Left lobe of liver (tissue), 2 donors: Measurements from ENCODE around the gene RAPGEF1. TPM values are rescaled to one million over a fixed set of nuclear protein-coding genes. Genes with fewer than 3 reads are reported as not detected.
"Not testable (repeated sequence)": the region's sequence is repeated elsewhere in the genome, so short reads cannot be mapped to it uniquely, and the experiment has no call there.

Experiments
- ATAC-seq: fragments of 200-7000 bp; cut with Tn5 transposase; one replicate; pipeline ENCODE4 v1.9.1; 2020; ENCODE audit warnings: mild to moderate bottlenecking, moderate library complexity
- DNase-seq: peaks from one replicate; pipeline ENCODE4 v3.0.0-alpha.2; 2020; ENCODE audit warnings: low spot score
- total RNA-seq: library from RNA; stranded (reverse); gene quantifications from one replicate; pipeline ENCODE4 v1.2.1, GENCODE V29; 2021
- donor health status: DM: no; HTN: no; CAD: no; lungs with moderate emphysema.
- donor health status: DM: no; HTN: yes; CAD: no.

Gene RAPGEF1
- total RNA-seq, 1 donor from 2014 or later = 36.9 TPM

DNA sequence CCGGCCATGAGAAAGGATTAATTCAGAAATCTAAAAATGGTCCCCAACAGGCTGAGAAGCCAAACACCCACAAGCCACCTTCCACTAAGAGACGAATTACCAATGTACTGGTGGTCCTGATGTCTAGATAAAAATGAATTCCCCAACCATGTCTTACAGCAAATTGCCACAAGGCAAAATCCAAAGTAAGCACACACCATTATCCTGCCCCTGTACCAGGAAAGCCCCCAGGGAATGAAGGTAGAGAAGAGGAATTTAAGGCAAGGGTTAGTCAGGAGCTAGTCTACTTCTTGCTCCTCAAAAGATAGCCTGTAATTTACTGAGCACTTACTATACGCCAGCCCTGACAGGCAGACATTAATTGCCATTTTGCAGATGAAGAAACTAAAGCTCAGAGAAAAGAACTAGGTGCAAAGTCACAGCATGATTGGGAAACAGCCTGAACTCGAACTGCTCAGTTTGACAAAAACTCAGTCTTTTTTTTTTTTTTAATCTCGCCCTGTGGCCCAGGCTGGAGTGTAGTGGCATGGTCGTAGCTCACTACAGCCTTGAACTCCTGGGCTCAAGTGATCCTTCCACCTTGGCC lies 64.3 kb downstream of the RAPGEF1 start:
- ATAC-seq (peak; percentile 69), DNase-seq (no peak)

DNA sequence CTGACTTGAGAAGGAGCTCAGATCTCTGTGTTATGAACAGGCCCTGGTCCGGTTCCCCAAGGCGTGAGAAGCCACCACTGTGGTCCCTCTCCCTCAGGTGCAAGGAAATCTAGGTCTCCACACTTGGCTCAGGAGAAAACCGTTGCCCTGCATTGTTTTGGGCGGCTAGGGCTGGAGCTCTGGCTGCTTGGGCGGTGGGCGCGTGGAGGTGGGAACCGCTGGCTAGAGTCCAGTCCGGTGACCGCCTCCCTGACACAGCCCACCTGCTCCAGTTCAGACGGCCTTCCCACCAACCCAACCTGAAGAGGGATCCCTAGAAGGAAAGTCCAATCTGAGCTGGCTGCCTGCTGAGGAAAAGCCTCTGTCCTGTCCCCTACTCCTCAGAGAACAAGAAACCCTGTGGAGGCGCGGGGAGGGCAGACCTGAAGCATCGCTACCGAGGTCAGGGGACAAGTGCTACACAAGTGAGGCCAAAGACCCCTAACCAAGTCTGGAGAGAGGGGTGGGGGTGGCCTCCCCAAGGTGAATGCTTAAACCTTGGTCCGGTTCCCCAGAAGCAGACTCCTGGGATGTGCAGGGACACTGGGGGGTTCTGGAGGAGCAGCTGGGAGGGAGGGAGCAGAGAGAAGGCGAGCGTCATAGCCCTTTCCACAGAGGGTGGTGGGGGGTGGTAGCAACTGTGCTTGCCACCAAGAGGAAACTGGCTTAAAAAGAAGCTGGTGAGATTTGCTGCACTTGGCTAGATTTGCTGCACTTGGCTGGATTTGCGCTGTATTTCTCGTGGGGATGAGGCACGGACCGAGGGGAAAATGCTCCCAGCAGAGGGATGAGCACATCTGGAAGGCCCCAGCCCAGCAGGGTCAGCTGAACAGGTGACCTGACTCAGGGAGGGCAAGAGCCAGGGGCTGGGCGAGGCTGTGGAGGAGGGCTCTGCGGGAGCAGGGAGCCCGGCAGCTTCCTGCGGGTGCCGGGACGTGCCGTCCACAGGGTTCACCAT lies 65.2 kb downstream of the RAPGEF1 start:
- no peak for DNase-seq
- ATAC-seq = peak; percentile 10

DNA sequence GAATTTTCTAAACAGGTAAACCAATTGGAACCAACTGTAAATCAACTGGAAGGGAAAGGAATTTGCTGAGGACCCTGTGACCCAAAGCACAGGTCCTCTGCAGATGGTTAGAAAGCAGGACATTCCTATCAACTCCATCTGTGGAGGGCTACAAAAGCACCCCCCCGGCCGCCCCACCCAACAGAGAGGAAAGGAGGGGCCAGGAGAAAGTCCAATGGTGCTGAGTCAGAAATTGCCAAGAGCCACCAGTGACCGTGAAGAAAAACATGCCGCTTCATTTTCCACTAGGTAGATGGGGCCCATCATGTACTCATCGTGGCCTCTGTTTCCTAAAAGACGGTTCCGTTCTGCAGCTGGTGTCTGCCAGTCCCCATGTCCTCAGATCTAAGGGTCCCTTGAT lies 66.3 kb downstream of the RAPGEF1 start:
- DNase-seq = no peak
- ATAC-seq = no peak

DNA sequence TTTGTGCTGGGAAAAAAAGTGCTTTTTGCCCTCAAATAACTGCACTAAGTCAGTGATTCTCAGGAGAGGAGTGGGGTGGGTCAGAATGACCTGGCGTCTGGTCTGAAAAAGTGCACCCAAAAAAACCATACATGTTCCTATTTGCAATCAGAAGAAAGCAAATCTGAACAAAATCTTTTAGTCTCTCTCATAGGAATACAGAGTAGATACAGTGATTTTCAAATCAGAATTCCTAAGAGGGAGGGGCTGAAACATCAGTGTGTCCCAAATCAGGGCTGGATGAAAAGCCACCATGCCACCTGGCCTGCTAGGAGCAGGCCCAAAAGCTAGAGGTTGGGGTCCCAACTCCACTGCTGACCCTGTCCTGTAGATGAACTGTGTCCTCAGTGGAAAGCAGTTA lies 66.8 kb downstream of the RAPGEF1 start:
- DNase-seq (no peak), ATAC-seq (no peak)

DNA sequence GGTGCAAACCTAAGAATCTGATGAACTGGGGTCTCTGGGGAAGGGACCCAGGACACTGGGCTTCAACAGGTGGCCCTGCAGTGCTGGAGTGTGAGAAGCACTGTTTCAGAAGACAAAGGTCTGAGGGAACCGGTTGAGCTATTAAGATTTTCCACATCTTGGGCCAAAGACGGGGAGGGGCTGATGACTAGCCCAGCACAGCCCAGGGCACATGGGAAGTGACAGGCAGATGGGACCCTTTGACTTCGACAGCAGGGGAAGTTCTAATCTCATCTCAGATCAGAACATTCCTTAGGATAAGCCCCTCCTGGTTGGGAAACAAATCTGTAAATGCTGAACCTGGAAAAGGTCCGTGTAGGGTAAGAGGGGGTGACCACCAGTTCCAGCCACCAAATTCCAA lies 67.4 kb downstream of the RAPGEF1 start:
- ATAC-seq (no peak), DNase-seq (no peak)

DNA sequence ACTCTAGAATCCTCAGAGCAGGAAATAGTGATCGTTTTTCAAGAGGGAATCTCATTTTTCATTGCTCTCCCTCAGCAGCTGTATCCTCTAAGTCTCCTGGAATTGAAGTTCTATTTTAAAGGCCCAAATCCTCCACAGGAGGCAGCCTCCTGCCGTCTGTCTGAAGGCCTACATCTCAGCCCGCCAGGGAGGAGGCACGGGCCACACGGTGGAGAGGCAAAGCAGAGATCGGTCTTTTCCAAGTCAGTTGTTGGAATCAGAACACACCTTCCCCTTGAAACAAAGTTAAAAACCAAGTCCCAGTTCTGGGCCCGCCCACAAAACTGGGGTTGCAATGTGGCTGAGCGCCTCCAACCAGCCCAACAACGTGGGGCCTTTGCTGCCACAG lies 68.7 kb downstream of the RAPGEF1 start:
- no peak for DNase-seq

DNA sequence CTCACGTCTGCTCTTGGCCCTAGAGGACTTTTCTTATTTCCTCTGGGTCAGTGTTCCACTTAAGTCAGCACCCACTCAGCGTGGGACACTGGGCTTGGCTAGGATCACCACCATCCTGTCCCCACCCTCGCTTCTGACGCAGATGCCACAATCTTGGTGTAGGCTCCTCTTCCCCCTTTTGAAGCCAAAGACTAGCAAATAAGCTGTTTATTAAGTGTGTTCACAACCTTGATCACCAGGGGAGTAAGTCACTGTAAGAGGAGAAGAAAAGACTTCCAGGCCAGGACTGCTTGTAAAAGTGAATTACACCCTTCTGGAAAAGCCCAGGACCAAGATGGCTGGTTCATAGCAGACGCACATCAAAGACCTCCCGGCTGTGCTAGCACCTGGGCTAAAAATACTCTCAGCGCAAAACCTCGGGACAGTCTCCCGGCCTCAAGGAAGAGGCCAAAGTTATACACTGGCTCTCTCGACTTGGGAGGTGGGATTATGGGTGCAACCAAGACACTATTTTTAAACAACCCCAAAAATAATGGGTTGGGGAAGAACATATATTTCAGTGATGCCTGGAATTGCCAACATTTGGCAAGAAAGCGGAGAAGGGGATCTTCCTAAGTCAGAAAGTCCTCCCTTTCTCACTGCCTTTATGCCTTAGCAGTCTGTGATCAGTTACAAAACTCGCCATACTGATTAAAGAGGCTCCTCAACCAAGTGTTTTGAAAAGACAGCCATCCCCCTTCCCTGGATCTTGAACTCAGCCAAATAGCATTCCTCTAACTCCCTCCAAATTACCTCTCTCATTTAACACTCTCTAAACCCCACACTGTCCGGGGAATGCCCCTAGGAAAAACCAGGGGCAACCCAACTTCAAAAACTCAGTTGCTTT lies 69.4 kb downstream of the RAPGEF1 start:
- peak; percentile 57 for ATAC-seq
- DNase-seq = no peak

More for the DNA sequence above, 68.7 kb downstream of the RAPGEF1 start:
- ATAC-seq = no peak

DNA sequence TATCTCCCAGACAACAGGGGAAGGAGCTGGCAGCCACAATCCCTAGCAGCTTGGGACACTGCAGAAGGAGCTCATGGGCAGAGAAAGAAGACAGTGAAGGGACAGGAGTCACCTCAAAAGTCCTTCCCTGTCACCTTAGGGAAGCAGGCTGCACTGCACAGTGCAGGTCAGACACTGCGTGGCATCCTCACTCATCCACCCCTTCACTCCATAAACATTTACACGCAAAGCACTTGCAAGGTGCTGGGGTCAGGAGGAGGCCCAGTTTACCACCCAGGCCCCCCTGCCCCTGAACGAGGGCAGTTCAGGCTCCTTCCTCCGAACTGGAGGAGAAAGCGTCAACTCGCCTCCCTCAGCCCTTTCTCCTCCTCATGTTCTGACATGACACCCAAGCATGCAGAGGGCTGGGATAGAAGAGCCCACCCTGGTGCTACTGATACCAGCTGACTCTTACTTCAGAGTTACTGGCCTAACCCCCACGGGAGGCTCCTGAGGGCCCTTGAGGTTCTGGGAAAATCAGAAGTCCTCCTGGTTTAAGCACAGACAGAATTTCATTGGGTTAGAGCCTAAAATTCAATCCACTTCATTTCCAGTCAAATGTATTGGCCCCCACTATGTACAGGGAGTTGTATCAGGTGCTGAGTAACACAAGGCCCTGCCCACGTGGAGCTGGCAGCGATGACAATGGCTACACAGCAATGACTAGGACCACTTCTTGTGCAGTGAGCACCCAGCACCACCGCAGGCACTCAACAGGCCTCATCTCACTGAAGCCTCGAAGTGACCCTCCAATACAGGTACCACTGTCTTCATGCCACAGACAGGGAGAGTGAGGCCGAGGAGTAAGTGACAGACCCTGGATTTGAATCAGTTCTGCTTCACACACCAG lies 70.4 kb downstream of the RAPGEF1 start:
- no peak for DNase-seq

DNA sequence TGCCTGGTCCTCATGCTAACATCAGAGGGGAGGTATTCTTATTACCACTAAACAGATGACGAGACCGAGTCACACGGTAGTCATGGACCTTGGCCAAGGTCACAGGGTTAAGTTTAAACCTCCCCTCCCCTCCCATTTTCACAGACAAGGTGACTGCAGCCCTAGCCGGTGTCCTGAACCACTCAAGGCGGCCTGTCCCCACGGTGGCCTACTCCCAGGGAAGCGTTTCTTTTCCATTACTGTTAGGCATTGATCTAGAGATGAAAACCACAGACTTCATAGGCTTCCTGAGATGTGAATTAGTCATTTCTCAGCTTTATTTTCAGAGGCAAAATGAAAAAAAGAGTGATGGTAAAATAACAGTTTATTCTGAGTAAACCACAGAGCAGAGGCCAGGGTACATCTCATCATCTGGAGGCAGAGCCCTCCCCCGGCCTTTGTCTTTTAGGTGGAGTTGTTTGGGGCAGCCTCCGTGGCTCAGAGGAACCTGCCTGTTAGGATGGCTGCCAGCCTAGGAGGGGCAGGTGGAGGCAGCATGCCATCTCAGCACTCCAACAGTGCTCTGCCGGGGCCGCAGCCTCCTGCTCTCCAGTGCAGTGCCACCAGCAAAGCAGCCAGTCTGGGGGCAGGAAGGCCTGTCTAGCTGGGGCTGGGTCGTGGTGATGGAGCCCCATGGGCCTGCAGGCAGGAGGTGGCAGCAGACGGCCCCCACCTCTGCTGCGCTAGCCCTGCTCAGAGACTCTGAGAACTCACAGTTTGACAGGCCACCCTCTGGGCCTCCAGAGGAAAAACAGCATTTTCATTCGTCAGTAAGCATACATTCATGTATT lies 71.2 kb downstream of the RAPGEF1 start:
- DNase-seq = no peak
- ATAC-seq = peak; percentile 56

More for the DNA sequence above, 70.4 kb downstream of the RAPGEF1 start:
- peak; percentile 13 for ATAC-seq

DNA sequence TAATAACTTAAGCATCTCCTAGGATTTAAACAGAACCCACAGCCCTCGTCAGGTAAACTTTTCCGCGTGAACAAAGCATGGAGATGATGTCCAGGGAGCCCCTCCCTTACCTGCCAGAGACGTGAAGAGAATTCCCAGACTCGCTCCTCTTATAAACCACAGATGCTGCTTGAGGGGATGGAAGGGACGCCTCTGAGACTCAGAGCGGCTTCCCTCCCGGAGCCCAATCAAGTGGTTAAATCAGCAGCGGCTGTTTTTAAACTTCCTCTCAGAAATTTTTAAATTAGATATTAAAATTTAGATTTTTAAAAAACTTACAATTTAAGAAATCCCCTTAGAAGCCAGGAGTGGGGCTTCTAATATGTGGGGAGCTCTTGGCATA lies 71.8 kb downstream of the RAPGEF1 start:
- ATAC-seq (no peak), DNase-seq (no peak)

DNA sequence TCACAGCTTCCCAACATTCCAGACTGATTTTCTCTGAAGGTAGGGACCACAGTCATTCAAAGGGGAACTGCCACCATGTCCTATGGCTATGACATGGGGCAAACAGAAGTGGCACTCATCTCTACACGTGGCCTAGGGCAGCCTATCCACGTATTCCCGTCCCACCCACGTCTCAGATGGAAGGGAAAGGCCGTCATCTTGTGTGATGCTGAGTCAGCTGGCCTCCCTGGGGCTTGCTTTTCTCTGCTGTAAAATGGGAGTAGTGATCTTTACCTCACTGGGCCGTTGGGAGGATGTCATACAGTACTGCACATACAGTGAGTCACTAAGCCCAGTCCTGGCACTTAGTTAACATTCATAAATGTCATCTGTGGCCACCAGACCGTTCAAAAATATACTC lies 72.3 kb downstream of the RAPGEF1 start:
- DNase-seq (no peak), ATAC-seq (no peak)

DNA sequence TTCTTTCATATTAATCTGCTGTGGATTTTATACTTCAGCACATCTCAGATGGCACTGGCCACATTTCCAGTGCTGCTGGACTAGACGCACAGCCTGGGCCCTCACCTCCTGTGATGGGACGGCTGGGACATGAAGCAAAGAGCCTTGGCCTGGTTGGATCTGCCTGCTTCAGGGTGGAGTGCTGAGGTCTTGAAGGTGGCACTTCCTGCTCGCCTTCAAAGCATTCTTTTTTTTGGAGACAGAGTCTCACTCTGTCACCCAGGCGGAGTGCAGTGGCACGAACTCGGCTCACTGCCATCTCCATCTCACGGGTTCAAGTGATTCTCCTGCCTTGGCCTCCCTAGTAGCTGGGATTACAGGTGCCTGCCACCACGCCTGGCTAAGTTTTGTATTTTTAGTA lies 73.1 kb downstream of the RAPGEF1 start:
- ATAC-seq = no peak

DNA sequence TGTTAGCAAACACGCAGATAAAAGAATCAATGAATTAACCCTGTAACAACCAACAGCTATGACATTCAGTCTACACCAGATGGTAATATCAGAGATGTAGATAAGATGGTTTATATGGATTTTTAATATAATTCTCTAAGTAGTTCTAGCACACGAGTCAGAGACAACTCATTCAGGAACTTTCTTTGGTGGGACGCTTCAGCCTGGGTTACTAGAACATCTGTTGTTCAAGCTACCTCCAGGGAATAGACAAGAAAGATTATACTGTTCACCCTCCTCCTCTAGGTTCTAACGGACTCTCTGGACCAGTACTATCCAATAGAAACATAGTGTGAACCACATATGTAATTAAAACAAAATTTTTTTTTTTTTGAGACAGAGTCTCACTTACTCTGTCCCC lies 73.8 kb downstream of the RAPGEF1 start:
- no peak for ATAC-seq
- DNase-seq = no peak

More for the DNA sequence above, 73.1 kb downstream of the RAPGEF1 start:
- no peak for DNase-seq

DNA sequence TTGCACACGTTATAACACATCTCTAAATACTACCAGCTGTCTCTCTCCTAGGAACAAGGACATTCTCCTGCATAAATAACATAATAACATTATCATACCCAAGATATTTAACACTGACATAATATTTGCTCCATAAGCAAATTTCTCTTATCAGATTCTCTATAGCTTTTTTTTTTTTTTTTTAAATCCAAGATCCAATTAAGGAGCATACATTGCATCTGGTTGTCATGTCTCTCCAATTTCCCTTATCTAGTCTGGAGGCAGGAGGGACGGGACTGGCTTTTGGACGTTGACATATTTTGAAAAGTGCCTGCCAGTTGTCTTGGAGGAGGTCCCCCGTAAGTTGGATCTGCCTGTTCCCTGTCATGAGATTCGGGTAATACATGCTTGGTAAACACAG lies 76.6 kb downstream of the RAPGEF1 start:
- DNase-seq (no peak), ATAC-seq (no peak)

DNA sequence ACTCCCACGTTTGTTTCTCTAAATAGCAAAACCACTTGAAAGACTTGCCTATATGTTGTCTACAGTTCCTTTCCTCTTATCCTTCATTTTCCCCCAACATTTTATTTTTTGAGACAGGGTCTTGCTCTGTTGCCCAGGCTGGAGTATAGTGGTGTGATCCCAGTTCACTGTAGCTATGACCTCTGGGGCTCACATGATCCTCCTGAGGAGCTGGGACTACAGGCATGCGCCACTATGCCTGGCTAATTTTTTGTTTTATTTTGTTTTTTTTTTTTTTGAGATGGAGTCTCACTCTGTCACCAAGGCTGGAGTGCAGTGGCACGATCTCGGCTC lies 77.6 kb downstream of the RAPGEF1 start:
- ATAC-seq, DNase-seq: not testable (repeated sequence)

DNA sequence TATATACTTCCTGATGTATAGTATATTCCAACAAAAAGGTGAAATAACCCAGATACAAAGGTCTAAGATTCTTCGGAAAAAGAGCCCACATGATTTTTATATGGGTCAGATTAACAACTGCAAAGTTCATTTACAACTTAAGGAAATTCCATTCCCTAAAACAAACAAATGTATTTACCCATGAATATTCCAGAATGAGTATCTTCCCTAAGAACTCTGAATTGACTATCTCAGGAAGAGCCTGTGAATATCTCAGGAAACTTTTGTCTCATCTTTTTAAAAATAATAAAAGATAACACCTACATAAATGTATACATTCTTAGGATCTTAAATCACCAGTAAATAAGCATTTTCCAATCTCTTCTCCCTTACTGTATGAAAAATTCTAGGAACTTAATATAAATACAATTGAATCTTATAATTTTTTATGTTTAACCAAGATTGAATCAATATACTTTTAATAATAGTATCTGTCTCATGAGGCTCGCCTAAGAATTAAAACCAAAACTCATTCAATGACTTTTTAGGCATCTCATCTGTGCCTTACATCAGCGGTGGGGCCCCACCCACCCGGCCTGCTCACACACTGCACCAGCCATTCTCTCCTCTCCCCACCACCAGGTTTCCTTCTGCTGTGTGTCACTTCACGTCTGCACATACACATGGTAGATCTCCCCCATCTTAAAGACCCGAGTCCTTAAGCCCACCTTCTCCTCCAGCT lies 78.1 kb downstream of the RAPGEF1 start:
- DNase-seq (no peak), ATAC-seq (no peak)

DNA sequence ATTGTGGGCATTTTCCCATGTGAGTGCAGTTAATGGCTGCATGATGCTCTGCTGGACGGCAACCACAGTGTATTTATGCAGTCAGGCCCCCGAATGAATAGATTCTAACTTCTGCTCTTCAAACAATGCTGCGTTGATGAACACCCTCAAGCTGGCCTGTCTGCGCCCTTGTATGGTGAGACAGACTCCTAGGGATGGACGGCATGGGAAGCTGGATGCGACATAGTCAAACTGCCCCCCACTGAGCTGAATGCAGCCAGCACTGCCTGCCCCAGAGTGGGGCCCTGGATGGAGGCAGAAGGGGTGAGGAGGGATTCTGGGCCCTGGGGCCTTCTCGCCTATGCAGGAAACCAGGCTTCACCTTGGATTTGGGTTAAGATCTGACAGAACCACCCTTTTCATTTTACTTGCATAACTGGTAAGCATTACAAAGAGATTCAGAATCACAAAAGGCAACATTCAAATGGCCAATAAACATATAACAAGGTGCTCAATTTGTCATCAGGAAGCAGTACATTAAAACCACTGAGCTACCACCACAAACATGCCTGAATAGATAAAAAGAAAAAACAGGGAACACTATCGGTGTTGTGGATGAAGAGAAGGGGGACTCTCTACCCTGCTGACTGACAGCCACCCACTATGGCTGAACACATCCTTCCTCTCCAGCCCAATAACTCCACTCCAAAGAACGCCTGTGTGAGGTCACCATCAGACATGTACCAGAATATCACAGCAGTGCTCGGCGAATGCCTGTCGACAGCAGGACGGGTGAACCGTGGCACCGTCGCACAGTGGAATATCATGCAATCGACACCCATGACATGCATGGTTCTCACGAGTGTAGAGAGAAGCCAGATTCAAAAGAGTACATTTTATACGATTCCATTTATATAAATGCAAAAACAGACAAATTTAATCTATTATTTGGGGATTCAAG lies 79.1 kb downstream of the RAPGEF1 start:
- no peak for DNase-seq
- no peak for ATAC-seq
